H1 (cell line): Measurements from ENCODE around the gene GALNT5.

Experiments used
- POLR2A ChIP-seq, 2 experiments: IDR thresholded peaks; 1 replicate in 1 of 2; 2 replicates in 1 of 2; pipeline ENCODE4 v1.6.1; 2011; ENCODE audit warnings: low read depth in 2 of 2, low read length in 2 of 2, mild to moderate bottlenecking in 2 of 2; ENCODE audit errors: control extremely low read depth in 1 of 2
- TEAD4 ChIP-seq: IDR thresholded peaks from 2 replicates; pipeline ENCODE4 v1.6.1; 2012; ENCODE audit warnings: low read depth, low read length, inconsistent platforms, mixed read lengths

- TF ChIP-seq TEAD4 (no peak), POLR2A (IDR thresholded peaks at IDR 0.05; ENCODE audit: control extremely low read depth in 1 of 2, low read depth in 2 of 2, low read length in 2 of 2) (no peak)
Measured at GRCh38 chr2:157348291-157348921, 90.9 kb downstream of the GALNT5 start.
